Measurements from ENCODE around the gene TRMT13. TPM values are rescaled to one million over a fixed set of nuclear protein-coding genes. Genes with fewer than 3 reads are reported as not detected.

TRMT13 gene
- total and polyA plus RNA-seq, 9 of the 15 experiments (the other 6 are each of a cell fraction or from before 2014, with no cell fraction given), result 18.7 to 33.0 (median 28.9) TPM

DNA sequence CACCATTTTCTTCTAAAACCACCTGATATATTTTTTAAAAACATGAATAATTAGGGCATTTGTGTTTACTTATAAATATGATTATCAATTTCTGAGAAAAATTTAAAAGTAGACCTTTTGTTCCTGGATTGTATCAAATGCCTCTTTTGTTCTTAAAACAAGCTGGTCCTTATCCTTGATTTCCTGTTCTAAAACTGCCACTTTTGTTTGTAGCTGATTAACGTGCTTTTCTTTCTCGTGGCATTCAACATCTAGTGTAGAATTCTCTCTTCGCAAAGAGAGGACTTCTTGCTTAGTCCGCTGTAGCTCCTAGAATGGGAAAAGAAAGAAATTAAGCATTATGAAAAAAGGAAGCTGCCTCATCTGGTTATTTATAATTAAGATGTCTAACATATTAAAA is 25.3 kb upstream of the TRMT13 start:
- WGBS (ENCODE audit: insufficient coverage, low coverage, missing lambda C conversion rate), result 94% methylated on average over 4 of the region's 4 CpGs
- CTCF ChIA-PET (ENCODE audit: low intra/inter-chr PET ratio), result no interaction called here
- H2AFZ ChIP-seq (ENCODE audit: low read depth, low read length), result no peak overlapping the region
- H3K9me3 ChIP-seq (replicated peaks; ENCODE audit: control insufficient read depth, insufficient read depth, low read depth, low read length), result no peaks in the 10 kb centered on the region
- no peak overlapping the region for H3K27ac ChIP-seq (ENCODE audit: extremely low read depth, low read depth, low read length)
- FAIRE-seq (no peak), ATAC-seq (no peak), DNase-seq (ENCODE audit: extremely low read depth in 1 of 4, low spot score in 3 of 4) (no peak)
- H3K36me3 ChIP-seq (ENCODE audit: control insufficient read depth, insufficient read depth, low read length), result peaks cover 76% of the 10 kb centered on the region
- H4K20me1 ChIP-seq (replicated peaks; ENCODE audit: control insufficient read depth, insufficient read depth, low read length), result no peaks in the 10 kb centered on the region
- no peaks in the 10 kb centered on the region for H3K27me3 ChIP-seq (ENCODE audit: control insufficient read depth in 2 of 2, insufficient read depth in 2 of 2, low read length in 2 of 2)
- no peak overlapping the region for H3K4me2 ChIP-seq (ENCODE audit: insufficient read depth, low read length)
- H3K9ac ChIP-seq (ENCODE audit: insufficient read depth in 1 of 2, low read depth in 2 of 2, low read length in 2 of 2), result no peak overlapping the region
- H3K4me1 ChIP-seq (replicated peaks in 1 of 2; ENCODE audit: control insufficient read depth in 2 of 2, insufficient read depth in 2 of 2, low read length in 2 of 2), result no peaks in the 10 kb centered on the region
- POLR2A ChIA-PET, result no interaction called here
- TF ChIP-seq KAT7 (CRISPR knock-in tag; IDR thresholded peaks at IDR 0.05; ENCODE audit: borderline replicate concordance) (no peak), U2AF1 (optimal IDR thresholded peaks at IDR 0.05; ENCODE audit: low read depth, low read length) (no peak), PYGO2 (tag; IDR thresholded peaks at IDR 0.05) (no peak), SMARCC2 (IDR thresholded peaks at IDR 0.05; ENCODE audit: low read depth) (no peak), GABPA (tag; conservative IDR thresholded peaks at IDR 0.05; ENCODE audit: low read depth) (no peak), CHCHD3 (CRISPR knock-in tag; IDR thresholded peaks at IDR 0.05) (no peak), ZNF354B (CRISPR knock-in tag; IDR thresholded peaks at IDR 0.05) (no peak), PCBP2 (IDR thresholded peaks at IDR 0.05; ENCODE audit: low read depth, low read length, poor library complexity, severe bottlenecking) (no peak), C11orf30 (IDR thresholded peaks at IDR 0.05; ENCODE audit: low read depth) (no peak)
- TF ChIP-seq, protein P1, sequence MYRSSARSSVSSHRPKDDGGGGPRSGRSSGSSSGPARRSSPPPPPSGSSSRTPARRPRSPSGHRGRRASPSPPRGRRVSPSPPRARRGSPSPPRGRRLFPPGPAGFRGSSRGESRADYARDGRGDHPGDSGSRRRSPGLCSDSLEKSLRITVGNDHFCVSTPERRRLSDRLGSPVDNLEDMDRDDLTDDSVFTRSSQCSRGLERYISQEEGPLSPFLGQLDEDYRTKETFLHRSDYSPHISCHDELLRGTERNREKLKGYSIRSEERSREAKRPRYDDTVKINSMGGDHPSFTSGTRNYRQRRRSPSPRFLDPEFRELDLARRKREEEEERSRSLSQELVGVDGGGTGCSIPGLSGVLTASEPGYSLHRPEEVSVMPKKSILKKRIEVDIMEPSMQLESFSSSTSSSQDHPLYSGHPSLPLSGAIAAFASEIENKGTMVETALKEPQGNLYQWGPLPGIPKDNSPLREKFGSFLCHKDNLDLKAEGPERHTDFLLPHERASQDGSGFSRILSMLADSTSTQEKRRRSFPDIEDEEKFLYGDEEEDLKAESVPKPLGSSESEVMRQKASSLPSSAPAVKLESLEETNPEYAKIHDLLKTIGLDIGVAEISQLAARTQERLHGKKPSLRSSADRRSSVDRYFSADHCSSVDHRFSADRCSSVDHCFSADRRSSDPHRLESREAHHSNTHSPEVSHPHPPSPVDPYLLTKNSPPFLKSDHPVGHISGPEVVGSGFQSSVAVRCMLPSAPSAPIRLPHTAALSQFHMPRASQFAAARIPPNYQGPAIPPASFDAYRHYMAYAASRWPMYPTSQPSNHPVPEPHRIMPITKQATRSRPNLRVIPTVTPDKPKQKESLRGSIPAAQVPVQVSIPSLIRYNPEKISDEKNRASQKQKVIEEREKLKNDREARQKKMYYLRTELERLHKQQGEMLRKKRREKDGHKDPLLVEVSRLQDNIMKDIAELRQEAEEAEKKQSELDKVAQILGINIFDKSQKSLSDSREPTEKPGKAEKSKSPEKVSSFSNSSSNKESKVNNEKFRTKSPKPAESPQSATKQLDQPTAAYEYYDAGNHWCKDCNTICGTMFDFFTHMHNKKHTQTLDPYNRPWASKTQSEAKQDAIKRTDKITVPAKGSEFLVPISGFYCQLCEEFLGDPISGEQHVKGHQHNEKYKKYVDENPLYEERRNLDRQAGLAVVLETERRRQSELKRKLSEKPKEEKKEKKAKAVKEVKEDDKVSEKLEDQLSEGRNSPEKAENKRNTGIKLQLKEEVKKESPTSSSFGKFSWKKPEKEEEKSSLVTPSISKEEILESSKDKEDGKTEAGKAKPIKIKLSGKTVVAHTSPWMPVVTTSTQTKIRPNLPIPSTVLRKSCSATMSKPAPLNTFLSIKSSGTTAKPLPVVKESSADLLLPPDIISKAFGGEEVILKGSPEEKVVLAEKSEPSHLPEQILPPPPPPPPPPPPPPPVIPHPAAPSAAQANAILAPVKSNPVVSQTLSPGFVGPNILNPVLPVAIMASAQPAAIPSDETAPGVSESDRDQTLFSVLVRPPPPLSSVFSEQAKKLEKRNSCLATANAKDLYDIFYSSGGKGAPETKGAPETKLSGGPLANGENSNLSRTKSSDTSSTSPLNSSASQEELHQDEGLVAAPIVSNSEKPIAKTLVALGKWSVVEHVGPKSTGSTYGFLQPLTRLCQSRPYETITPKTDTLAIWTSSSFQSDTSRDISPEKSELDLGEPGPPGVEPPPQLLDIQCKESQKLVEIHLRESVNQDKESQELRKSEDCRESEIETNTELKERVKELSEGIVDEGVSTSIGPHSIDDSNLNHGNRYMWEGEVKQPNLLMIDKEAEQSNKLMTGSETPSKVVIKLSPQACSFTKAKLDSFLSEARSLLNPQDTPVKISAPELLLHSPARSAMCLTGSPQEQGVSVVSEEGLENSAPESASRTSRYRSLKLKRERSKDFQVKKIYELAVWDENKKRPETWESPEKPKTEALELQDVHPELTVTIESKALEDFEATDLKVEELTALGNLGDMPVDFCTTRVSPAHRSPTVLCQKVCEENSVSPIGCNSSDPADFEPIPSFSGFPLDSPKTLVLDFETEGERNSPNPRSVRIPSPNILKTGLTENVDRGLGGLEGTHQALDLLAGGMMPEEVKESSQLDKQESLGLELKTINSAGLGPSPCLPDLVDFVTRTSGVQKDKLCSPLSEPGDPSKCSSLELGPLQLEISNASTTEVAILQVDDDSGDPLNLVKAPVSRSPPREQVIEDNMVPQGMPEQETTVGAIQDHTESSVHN (IDR thresholded peaks at IDR 0.05; ENCODE audit: borderline replicate concordance in 1 of 2, low read depth in 1 of 2), result no peak
- TF ChIP-seq, protein P2, sequence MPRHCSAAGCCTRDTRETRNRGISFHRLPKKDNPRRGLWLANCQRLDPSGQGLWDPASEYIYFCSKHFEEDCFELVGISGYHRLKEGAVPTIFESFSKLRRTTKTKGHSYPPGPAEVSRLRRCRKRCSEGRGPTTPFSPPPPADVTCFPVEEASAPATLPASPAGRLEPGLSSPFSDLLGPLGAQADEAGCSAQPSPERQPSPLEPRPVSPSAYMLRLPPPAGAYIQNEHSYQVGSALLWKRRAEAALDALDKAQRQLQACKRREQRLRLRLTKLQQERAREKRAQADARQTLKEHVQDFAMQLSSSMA (CRISPR knock-in tag; IDR thresholded peaks at IDR 0.05), result no peak
- no peak overlapping the region for H3K4me3 ChIP-seq
- intact Hi-C loops (cut with micrococcal nuclease) (no loop called here), in situ Hi-C loops (cut with MboI) (no loop called here)
- no peaks in the 10 kb centered on the region for H3K9me1 ChIP-seq (ENCODE audit: control insufficient read depth, insufficient read depth, low read length)
- no peaks in the 10 kb centered on the region for H3K79me2 ChIP-seq (ENCODE audit: control insufficient read depth, insufficient read depth, low read length)
- no TSS peak for BruUV-seq (replicated peaks)

Data from K562 (cell line).